MM.1S (cell line): ENCODE results near the gene DNAJC6.

ENCODE experiments used
- EZH2 ChIP-seq: fragments of 300-600 bp; sonication (generic); optimal IDR thresholded peaks from 2 replicates; pipeline ENCODE3; 2017; ENCODE audit warnings: low read depth, mild to moderate bottlenecking, antibody characterized with exemption, low read length, mixed read lengths
- EZH2phosphoT487 ChIP-seq: fragments of 300-600 bp; sonication (generic); IDR thresholded peaks from 2 replicates; pipeline ENCODE4 v1.6.1; 2018; ENCODE audit warnings: antibody characterized with exemption, low read length
- TF ChIP-seq, protein P1 (sequence below): fragments of 300-600 bp; sonication (generic); IDR thresholded peaks from 2 replicates; pipeline ENCODE4 v1.5.1; 2016; ENCODE audit warnings: antibody characterized with exemption, low read length, mixed read lengths

DNA sequence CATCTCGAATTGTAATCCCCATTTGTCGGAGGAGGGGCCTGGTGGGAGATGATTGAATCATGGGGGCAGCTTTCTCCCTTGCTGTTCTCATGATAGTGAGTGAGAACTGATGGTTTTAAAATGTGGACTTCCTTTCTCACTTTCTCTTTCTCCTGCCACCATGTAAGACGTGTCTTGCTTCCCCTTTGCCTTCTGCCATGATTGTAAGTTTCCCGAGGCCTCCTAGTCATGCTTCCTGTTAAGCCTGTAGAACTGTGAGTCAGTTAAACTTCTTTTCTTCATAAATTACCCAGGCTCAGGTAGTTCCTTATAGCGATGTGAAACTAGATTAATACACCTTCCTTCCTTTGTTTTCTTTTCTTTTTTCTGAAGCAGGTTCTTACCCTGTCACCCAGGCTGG is 13.9 kb downstream of the DNAJC6 start:
- TF ChIP-seq, protein P1, sequence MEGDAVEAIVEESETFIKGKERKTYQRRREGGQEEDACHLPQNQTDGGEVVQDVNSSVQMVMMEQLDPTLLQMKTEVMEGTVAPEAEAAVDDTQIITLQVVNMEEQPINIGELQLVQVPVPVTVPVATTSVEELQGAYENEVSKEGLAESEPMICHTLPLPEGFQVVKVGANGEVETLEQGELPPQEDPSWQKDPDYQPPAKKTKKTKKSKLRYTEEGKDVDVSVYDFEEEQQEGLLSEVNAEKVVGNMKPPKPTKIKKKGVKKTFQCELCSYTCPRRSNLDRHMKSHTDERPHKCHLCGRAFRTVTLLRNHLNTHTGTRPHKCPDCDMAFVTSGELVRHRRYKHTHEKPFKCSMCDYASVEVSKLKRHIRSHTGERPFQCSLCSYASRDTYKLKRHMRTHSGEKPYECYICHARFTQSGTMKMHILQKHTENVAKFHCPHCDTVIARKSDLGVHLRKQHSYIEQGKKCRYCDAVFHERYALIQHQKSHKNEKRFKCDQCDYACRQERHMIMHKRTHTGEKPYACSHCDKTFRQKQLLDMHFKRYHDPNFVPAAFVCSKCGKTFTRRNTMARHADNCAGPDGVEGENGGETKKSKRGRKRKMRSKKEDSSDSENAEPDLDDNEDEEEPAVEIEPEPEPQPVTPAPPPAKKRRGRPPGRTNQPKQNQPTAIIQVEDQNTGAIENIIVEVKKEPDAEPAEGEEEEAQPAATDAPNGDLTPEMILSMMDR, result no peak
- TF ChIP-seq EZH2 (no peak), EZH2phosphoT487 (no peak)
